CD8-positive, alpha-beta memory T cell (primary cell): ENCODE data around the gene PACSIN2. TPM values are rescaled to one million over a fixed set of nuclear protein-coding genes. Genes with fewer than 3 reads are reported as not detected.

ENCODE experiments used
- CTCF ChIA-PET: fragments of 350-600 bp; sonication (Branson Sonifier 250); formaldehyde crosslinking; loops from one replicate; lab custom pipeline; 2021; ENCODE audit warnings: antibody characterized with exemption; lab: Charles Lee
- POLR2A ChIA-PET: fragments of 350-600 bp; sonication (Branson Sonifier 250); formaldehyde crosslinking; loops from one replicate; lab custom pipeline; 2021; ENCODE audit warnings: antibody characterized with exemption; lab: Charles Lee
- DNase-seq, 5 donors: peaks; one replicate each; pipeline versions ENCODE4 v3.0.0 to v3.0.0-alpha.2; 2020 to 2022; ENCODE audit warnings: mixed read lengths in 1 of 5
- H3K27ac ChIP-seq: one replicate; pipeline ENCODE4 v1.7.0; 2013; ENCODE audit warnings: low read depth, mild to moderate bottlenecking, low read length, moderate library complexity
- H3K27me3 ChIP-seq: 2 replicates; pipeline ENCODE4 v1.7.0; 2013; ENCODE audit warnings: low read length, mild to moderate bottlenecking; ENCODE audit not compliant: insufficient read depth, poor library complexity, severe bottlenecking
- H3K36me3 ChIP-seq: 2 replicates; pipeline ENCODE4 v1.7.0; 2013; ENCODE audit warnings: mild to moderate bottlenecking, low read length, moderate library complexity; ENCODE audit not compliant: insufficient read depth
- H3K4me1 ChIP-seq: 2 replicates; pipeline ENCODE4 v1.7.0; 2013; ENCODE audit warnings: mild to moderate bottlenecking, low read length, moderate library complexity; ENCODE audit not compliant: insufficient read depth
- H3K4me3 ChIP-seq: 2 replicates; pipeline ENCODE4 v1.7.0; 2013; ENCODE audit warnings: mild to moderate bottlenecking, low read length
- H3K9me3 ChIP-seq: 2 replicates; pipeline ENCODE4 v1.7.0; 2013; ENCODE audit warnings: mild to moderate bottlenecking, low read length
- H3K27ac Mint-ChIP-seq, 8 donors: one replicate each; pipeline ENCODE4 v1.8.0; 2020 to 2021; ENCODE audit warnings: mixed read lengths in 8 of 8, mild to moderate bottlenecking in 6 of 8, inconsistent platforms in 3 of 8, moderate library complexity in 3 of 8
- H3K27me3 Mint-ChIP-seq, 2 donors: one replicate each; pipeline ENCODE4 v1.8.0; 2020 to 2021; ENCODE audit warnings: mixed read lengths in 2 of 2, mild to moderate bottlenecking in 1 of 2, moderate library complexity in 1 of 2
- H3K36me3 Mint-ChIP-seq, 3 donors: one replicate each; pipeline ENCODE4 v1.8.0; 2020 to 2021; ENCODE audit warnings: mixed read lengths in 3 of 3, inconsistent platforms in 1 of 3, mild to moderate bottlenecking in 1 of 3
- H3K4me1 Mint-ChIP-seq, 3 donors: one replicate each; pipeline ENCODE4 v1.8.0; 2020 to 2021; ENCODE audit warnings: mixed read lengths in 3 of 3, inconsistent platforms in 1 of 3, mild to moderate bottlenecking in 1 of 3
- H3K4me3 Mint-ChIP-seq, 7 donors: one replicate each; pipeline ENCODE4 v1.8.0; 2020 to 2021; ENCODE audit warnings: mixed read lengths in 7 of 7, mild to moderate bottlenecking in 6 of 7, moderate library complexity in 4 of 7, inconsistent platforms in 2 of 7
- H3K9me3 Mint-ChIP-seq, 5 donors: one replicate each; pipeline ENCODE4 v1.8.0; 2020 to 2022; ENCODE audit warnings: mixed read lengths in 5 of 5, mild to moderate bottlenecking in 3 of 5, moderate library complexity in 2 of 5, inconsistent platforms in 1 of 5
- polyA plus RNA-seq: library from polyadenylated mRNA; unstranded; fragments of 300-500 nt; fragmentation: Illumina TruSeq; gene quantifications from one replicate; pipeline ENCODE4 v1.2.3, GENCODE V29; 2021
- total RNA-seq, 2 experiments: library from RNA; stranded (reverse); gene quantifications; one replicate each; pipeline ENCODE4 v1.2.3, GENCODE V29; 2021

The PACSIN2 gene
- total and polyA plus RNA-seq, 3 experiments from 2014 or later, result 26.3 to 36.5 (median 30.2) TPM

DNA sequence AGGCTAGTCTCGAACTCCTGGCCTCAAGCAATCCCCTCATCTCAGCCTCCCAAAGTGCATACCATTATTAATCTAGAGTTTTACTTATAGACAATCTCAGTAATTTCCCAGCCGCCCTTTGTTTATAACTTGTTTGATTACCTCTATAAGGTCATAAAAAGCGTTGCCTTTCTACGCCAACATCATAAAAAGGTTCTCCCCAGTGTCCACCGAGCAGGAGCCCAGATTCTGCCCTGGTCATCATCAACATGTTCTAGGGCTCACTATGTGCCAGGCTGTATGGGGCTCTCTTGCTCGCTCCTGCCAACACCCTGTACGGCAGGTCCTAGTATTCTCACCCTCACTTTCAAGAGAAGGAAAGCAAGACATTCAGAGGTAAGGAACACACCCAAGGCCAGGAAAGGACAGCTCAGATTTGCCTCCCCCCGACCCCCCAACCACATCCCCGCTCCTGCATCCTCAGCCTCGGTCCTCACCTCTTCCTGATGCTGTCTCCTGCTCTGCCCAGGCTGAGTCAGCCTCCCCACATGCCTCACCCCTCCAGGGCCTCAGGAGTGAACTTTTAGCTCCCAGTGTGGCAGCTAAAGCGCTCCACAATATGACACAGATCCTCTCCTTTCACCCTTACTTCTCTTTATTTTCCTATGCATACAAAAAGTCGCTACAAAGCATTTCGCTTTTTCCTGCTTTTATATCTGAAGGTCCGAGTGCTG is 172.1 kb downstream of the PACSIN2 start:
- DNase-seq, result no peak
- CTCF ChIA-PET, result no interaction called here
- no peak overlapping the region for H3K4me3 Mint-ChIP-seq

GRCh38 chr22:42841444-42841843 is 173.5 kb downstream of the PACSIN2 start:
- H3K4me1 Mint-ChIP-seq, result peaks cover 26 to 41% (median 32%) of the 10 kb centered on the region in 3 donors
- no peaks in the 10 kb centered on the region for H3K9me3 Mint-ChIP-seq
- no peak overlapping the region for H3K4me3 Mint-ChIP-seq
- Histone ChIP-seq H3K36me3 (peaks cover 11% of the 10 kb centered on the region), H3K9me3 (no peaks in the 10 kb centered on the region), H3K27me3 (no peaks in the 10 kb centered on the region), H3K4me1 (no peaks in the 10 kb centered on the region), H3K27ac (no peak overlapping the region), H3K4me3 (no peak overlapping the region)
- peaks cover 5 to 63% (median 18%) of the 10 kb centered on the region in 3 donors for H3K36me3 Mint-ChIP-seq
- peak overlapping the region in 2 of 8 donors; percentile 7 to 25 for H3K27ac Mint-ChIP-seq
- H3K27me3 Mint-ChIP-seq, result no peaks in the 10 kb centered on the region
- ChIA-PET CTCF (interaction anchor here (0.7 kb wide), 1 partner anchor 213 kb away, joined by 3 read pairs; no protein-coding TSS in a partner anchor), POLR2A (interaction anchor here (0.6 kb wide), 1 partner anchor 1405 kb away, joined by 3 read pairs; no protein-coding TSS in a partner anchor)
- DNase-seq, result no peak

More for the DNA sequence above, 172.1 kb downstream of the PACSIN2 start:
- Histone ChIP-seq H3K36me3 (peaks cover 11% of the 10 kb centered on the region), H3K27me3 (no peaks in the 10 kb centered on the region), H3K27ac (no peak overlapping the region), H3K4me1 (no peaks in the 10 kb centered on the region), H3K4me3 (no peak overlapping the region), H3K9me3 (no peaks in the 10 kb centered on the region)
- peaks cover 26 to 41% (median 32%) of the 10 kb centered on the region in 3 donors for H3K4me1 Mint-ChIP-seq
- H3K9me3 Mint-ChIP-seq, result no peaks in the 10 kb centered on the region
- peak overlapping the region in 2 of 8 donors; percentile 62 to 72 for H3K27ac Mint-ChIP-seq
- POLR2A ChIA-PET, result no interaction called here
- H3K27me3 Mint-ChIP-seq, result no peaks in the 10 kb centered on the region
- H3K36me3 Mint-ChIP-seq, result peaks cover 5 to 66% (median 19%) of the 10 kb centered on the region in 3 donors

- CTCF ChIA-PET, result no interaction called here
- peaks cover 11 to 17% (median 13%) of the 10 kb centered on the region in 3 donors for H3K4me1 Mint-ChIP-seq
- POLR2A ChIA-PET, result no interaction called here
These were observed 177.4 kb downstream of the PACSIN2 start for GRCh38 chr22:42837556-42837955.

GRCh38 chr22:42836026-42836425 is 178.9 kb downstream of the PACSIN2 start:
- no peaks in the 10 kb centered on the region for H3K9me3 Mint-ChIP-seq
- H3K4me1 ChIP-seq, result no peaks in the 10 kb centered on the region
- H3K27me3 ChIP-seq, result no peaks in the 10 kb centered on the region
- no peak overlapping the region for H3K4me3 ChIP-seq
- H3K27me3 Mint-ChIP-seq, result no peaks in the 10 kb centered on the region
- peaks cover 11 to 68% (median 14%) of the 10 kb centered on the region in 3 donors for H3K36me3 Mint-ChIP-seq
- no peak overlapping the region for H3K27ac Mint-ChIP-seq
- no peak for DNase-seq
- no peak overlapping the region for H3K4me3 Mint-ChIP-seq
- CTCF ChIA-PET, result interaction anchor here (1.1 kb wide), 1 partner anchor 98 kb away, joined by 3 read pairs; no protein-coding TSS in a partner anchor
- H3K27ac ChIP-seq, result no peak overlapping the region
- H3K36me3 ChIP-seq, result peaks cover 15% of the 10 kb centered on the region
- POLR2A ChIA-PET, result interaction anchor here (0.6 to 0.7 kb wide), 2 partner anchors 10 to 1019 kb away, joined by 4 to 12 read pairs; no protein-coding TSS in a partner anchor
- peaks cover 6 to 11% (median 7%) of the 10 kb centered on the region in 3 donors for H3K4me1 Mint-ChIP-seq
- H3K9me3 ChIP-seq, result no peaks in the 10 kb centered on the region

More at GRCh38 chr22:42837556-42837955, 177.4 kb downstream of the PACSIN2 start:
- H3K27me3 ChIP-seq, result no peaks in the 10 kb centered on the region
- H3K4me3 ChIP-seq, result no peak overlapping the region
- H3K36me3 ChIP-seq, result peaks cover 20% of the 10 kb centered on the region
- Mint-ChIP-seq H3K4me3 (no peak overlapping the region), H3K9me3 (no peaks in the 10 kb centered on the region), H3K27me3 (no peaks in the 10 kb centered on the region), H3K27ac (peak overlapping the region in 1 of 8 donors; percentile 55), H3K36me3 (peaks cover 5 to 65% (median 13%) of the 10 kb centered on the region in 3 donors)
- no peaks in the 10 kb centered on the region for H3K9me3 ChIP-seq
- DNase-seq, result no peak
- H3K4me1 ChIP-seq, result no peaks in the 10 kb centered on the region
- no peak overlapping the region for H3K27ac ChIP-seq

GRCh38 chr22:42834177-42834949 is 180.6 kb downstream of the PACSIN2 start:
- Histone ChIP-seq H3K4me3 (no peak overlapping the region), H3K27me3 (no peaks in the 10 kb centered on the region), H3K4me1 (peaks cover under 1% of the 10 kb centered on the region), H3K36me3 (peaks cover 19% of the 10 kb centered on the region), H3K9me3 (no peaks in the 10 kb centered on the region), H3K27ac (no peak overlapping the region)
- POLR2A ChIA-PET, result interaction anchor here (0.6 to 1.1 kb wide), 2 partner anchors 10 to 12 kb away, joined by 3 to 4 read pairs; no protein-coding TSS in a partner anchor
- CTCF ChIA-PET, result no interaction called here
- Mint-ChIP-seq H3K27ac (peak overlapping the region in 1 of 8 donors; percentile 50), H3K9me3 (no peaks in the 10 kb centered on the region), H3K27me3 (no peaks in the 10 kb centered on the region), H3K36me3 (peaks cover 11 to 68% (median 19%) of the 10 kb centered on the region in 3 donors), H3K4me1 (peaks cover 10 to 11% (median 10%) of the 10 kb centered on the region in 3 donors), H3K4me3 (no peak overlapping the region)
- DNase-seq, result no peak

- no peak for DNase-seq
- no peaks in the 10 kb centered on the region for H3K9me3 ChIP-seq
- no peak overlapping the region for H3K27ac Mint-ChIP-seq
- H3K4me3 Mint-ChIP-seq, result no peak overlapping the region
- no peaks in the 10 kb centered on the region for H3K27me3 ChIP-seq
- H3K4me3 ChIP-seq, result no peak overlapping the region
- H3K4me1 Mint-ChIP-seq, result peaks cover 20 to 22% (median 21%) of the 10 kb centered on the region in 3 donors
- no peaks in the 10 kb centered on the region for H3K9me3 Mint-ChIP-seq
- peaks cover 19% of the 10 kb centered on the region for H3K36me3 ChIP-seq
- H3K4me1 ChIP-seq, result peaks cover 9% of the 10 kb centered on the region
- CTCF ChIA-PET, result no interaction called here
- POLR2A ChIA-PET, result interaction anchor here (1.1 kb wide), 1 partner anchor 9 kb away, joined by 4 read pairs; no protein-coding TSS in a partner anchor
- H3K27me3 Mint-ChIP-seq, result no peaks in the 10 kb centered on the region
- H3K27ac ChIP-seq, result no peak overlapping the region
- H3K36me3 Mint-ChIP-seq, result peaks cover 11 to 72% (median 19%) of the 10 kb centered on the region in 3 donors
These were observed 181.8 kb downstream of the PACSIN2 start for GRCh38 chr22:42833104-42833503.

GRCh38 chr22:42831712-42832111 is 183.2 kb downstream of the PACSIN2 start:
- Histone ChIP-seq H3K27me3 (no peaks in the 10 kb centered on the region), H3K4me3 (no peak overlapping the region), H3K27ac (no peak overlapping the region), H3K36me3 (peaks cover 19% of the 10 kb centered on the region), H3K9me3 (no peaks in the 10 kb centered on the region), H3K4me1 (peaks cover 9% of the 10 kb centered on the region)
- Mint-ChIP-seq H3K27ac (no peak overlapping the region), H3K36me3 (peaks cover 11 to 74% (median 19%) of the 10 kb centered on the region in 3 donors), H3K4me3 (no peak overlapping the region), H3K9me3 (no peaks in the 10 kb centered on the region), H3K27me3 (no peaks in the 10 kb centered on the region), H3K4me1 (peaks cover 21 to 22% (median 21%) of the 10 kb centered on the region in 3 donors)
- DNase-seq, result no peak
- ChIA-PET CTCF (no interaction called here), POLR2A (no interaction called here)
